PC-3 (cell line): ENCODE results near the gene CNRIP1.

Experiments
- EZH2 ChIP-seq: fragments of 300-600 bp; sonication (generic); IDR thresholded peaks from one replicate; pipeline ENCODE4 v1.6.1; 2017; ENCODE audit warnings: antibody characterized with exemption, mild to moderate bottlenecking, low read length; ENCODE audit not compliant: unreplicated experiment
- EZH2phosphoT487 ChIP-seq: fragments of 300-600 bp; sonication (generic); IDR thresholded peaks from 2 replicates; pipeline ENCODE4 v1.6.1; 2018; ENCODE audit warnings: mild to moderate bottlenecking, antibody characterized with exemption, low read length, borderline replicate concordance
- TF ChIP-seq, protein P1 (sequence below): fragments of 300-600 bp; sonication (generic); conservative IDR thresholded peaks from 2 replicates; pipeline ENCODE4 v1.5.1; 2017; ENCODE audit warnings: antibody characterized with exemption, low read depth, mild to moderate bottlenecking, low read length

DNA sequence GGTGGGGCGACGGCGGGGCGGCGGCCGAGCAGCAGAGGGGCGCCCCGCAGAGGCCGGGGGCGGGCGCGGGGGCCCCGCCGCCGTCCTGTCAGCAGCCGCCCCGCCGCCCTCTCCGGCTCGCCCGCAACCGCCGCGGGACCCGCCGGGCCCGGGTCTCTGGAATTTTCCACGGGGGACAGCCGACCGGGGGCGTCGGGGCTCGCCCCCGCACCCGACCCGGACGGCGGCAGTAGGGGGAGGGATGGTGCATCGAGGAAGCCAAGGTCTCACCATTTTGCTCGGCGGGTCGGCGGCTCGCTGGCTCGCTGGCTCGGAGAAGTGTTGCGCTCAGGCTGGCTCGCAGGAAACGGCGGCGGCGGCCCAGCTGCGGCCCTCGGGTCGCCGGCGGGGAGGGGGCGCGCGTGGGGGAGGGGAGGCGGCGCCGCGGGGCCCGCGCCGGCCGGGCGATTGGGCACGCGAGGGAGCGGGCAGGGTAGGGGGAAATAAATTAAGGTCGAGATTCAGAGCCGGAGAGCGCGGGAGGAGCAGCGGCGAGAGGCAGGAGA is 67.8 kb downstream of the CNRIP1 start:
- TF ChIP-seq, protein P1, sequence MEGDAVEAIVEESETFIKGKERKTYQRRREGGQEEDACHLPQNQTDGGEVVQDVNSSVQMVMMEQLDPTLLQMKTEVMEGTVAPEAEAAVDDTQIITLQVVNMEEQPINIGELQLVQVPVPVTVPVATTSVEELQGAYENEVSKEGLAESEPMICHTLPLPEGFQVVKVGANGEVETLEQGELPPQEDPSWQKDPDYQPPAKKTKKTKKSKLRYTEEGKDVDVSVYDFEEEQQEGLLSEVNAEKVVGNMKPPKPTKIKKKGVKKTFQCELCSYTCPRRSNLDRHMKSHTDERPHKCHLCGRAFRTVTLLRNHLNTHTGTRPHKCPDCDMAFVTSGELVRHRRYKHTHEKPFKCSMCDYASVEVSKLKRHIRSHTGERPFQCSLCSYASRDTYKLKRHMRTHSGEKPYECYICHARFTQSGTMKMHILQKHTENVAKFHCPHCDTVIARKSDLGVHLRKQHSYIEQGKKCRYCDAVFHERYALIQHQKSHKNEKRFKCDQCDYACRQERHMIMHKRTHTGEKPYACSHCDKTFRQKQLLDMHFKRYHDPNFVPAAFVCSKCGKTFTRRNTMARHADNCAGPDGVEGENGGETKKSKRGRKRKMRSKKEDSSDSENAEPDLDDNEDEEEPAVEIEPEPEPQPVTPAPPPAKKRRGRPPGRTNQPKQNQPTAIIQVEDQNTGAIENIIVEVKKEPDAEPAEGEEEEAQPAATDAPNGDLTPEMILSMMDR, result no peak
- TF ChIP-seq EZH2phosphoT487 (no peak), EZH2 (no peak)
